Measurements from ENCODE around the gene ADAMTSL3.

- TF ChIP-seq CTCF (IDR thresholded peaks at IDR 0.05 in 2 of 3, conservative IDR thresholded peaks at IDR 0.05 in 1 of 3; ENCODE audit: borderline replicate concordance in 1 of 3, insufficient read depth in 1 of 3, low read depth in 2 of 3, low read length in 2 of 3) (no peak), REST (IDR thresholded peaks at IDR 0.05; ENCODE audit: low read depth) (no peak), ELF1 (IDR thresholded peaks at IDR 0.05; ENCODE audit: borderline replicate concordance, low read depth) (no peak), CEBPB (IDR thresholded peaks at IDR 0.05; ENCODE audit: low read depth) (no peak), POLR2A (IDR thresholded peaks at IDR 0.05; ENCODE audit: borderline replicate concordance, extremely low read depth, insufficient read depth, insufficient read length) (no peak), JUND (IDR thresholded peaks at IDR 0.05) (no peak), ZFX (IDR thresholded peaks at IDR 0.05) (no peak), EZH2 (IDR thresholded peaks at IDR 0.05) (no peak), POLR2AphosphoS5 (IDR thresholded peaks at IDR 0.05; ENCODE audit: low read depth, low read length) (no peak), EZH2phosphoT487 (IDR thresholded peaks at IDR 0.05; ENCODE audit: borderline replicate concordance) (no peak), YY1 (IDR thresholded peaks at IDR 0.05; ENCODE audit: extremely low read depth, insufficient replicate concordance, low read depth, low read length) (no peak), RAD21 (IDR thresholded peaks at IDR 0.05; ENCODE audit: low read depth) (no peak)
Observed at GRCh38 chr15:83911345-83911744, 257.4 kb downstream of the ADAMTSL3 start.

Measured in HCT116 (cell line).